HG03460 (cell line): ENCODE measurements around the gene EPB41.
"Not testable (repeated sequence)": the region's sequence is repeated elsewhere in the genome, so short reads cannot be mapped to it uniquely, and the experiment has no call there.

Source experiments
- ATAC-seq: cut with Tn5 transposase; IDR thresholded peaks from one replicate; pipeline ENCODE4 v1.9.1; 2021; ENCODE audit not compliant: unreplicated experiment

Gene EPB41

GRCh38 chr1:29043274-29043965, 129.1 kb downstream of the EPB41 start:
- ATAC-seq = no peak

DNA sequence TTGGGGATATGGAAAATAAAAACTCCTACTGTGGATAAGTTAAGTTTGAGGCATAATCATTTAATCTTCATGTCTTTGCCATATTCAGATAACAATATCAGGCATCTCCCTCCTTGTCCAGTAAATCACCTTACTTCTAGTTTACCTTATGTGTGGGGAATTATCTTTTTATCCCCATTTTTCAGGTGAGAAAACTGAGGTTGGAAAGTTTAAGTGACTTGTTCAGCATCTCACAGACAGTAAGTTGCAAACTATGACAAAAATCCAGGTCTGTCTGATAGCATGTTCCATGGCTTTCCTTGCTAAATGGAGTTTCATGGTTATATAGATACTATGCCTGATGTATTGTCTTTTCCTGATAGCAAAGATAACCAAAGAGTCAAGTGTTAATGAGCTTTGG, 129.6 kb downstream of the EPB41 start:
- ATAC-seq = no peak

DNA sequence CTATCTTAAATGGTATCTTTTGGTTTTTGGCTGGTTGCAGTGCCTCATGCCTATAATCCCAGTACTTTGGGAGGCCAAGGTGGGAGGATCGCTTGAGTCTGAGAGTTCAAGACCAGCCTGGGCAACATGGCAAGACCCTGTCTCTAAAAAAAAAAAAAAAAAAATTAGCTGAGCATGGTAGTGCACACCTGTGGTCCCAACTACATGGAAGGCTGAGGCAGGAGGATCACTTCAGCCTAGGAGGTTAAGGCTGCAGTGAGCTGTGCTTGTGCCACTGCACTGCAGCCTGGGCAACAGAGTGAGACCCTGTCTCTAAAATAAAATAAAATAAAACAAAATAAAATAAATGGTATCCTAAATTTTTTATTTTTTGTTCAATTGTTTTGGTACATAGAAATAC, 131.3 kb downstream of the EPB41 start:
- not testable (repeated sequence) for ATAC-seq

DNA sequence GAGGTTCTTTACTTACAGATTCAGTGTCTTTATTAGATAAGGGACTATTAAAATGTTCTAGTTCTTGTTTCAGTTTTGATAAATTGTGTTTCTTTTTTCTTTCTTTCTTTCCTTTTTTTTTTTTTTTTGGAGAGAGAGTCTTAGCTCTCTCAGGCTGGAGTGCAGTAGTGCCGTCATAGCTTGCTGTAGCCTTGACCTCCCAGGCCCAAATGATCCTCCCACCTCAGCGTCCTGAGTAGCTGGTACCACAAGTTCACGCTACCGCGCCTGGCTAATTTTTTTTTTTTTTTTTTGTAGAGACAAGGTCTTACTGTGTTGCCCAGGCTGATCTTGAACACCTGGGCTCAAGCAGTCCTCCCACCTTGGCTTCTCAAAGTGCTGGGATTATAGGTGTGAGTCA, 132.8 kb downstream of the EPB41 start:
- no peak for ATAC-seq

GRCh38 chr1:29050166-29050565, 135.8 kb downstream of the EPB41 start:
- no peak for ATAC-seq

DNA sequence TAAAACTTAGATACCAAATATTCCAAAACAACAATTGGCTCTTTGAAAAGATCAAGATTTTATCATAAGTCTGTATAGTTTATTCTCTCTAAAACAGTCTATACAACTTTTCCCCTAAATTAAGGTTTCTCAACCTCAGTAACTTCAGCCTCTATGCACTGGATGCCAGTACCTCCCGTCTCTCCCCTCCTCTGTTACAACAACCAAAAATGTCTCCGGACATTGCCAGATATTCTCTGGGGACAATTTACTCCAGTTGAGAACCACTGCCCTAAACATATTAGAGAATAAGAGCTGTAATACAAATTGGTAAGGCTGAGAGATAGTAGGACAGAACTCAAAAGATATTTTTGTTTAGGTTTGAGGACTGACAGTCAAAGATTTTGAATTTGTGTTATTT, 137.7 kb downstream of the EPB41 start:
- no peak for ATAC-seq

DNA sequence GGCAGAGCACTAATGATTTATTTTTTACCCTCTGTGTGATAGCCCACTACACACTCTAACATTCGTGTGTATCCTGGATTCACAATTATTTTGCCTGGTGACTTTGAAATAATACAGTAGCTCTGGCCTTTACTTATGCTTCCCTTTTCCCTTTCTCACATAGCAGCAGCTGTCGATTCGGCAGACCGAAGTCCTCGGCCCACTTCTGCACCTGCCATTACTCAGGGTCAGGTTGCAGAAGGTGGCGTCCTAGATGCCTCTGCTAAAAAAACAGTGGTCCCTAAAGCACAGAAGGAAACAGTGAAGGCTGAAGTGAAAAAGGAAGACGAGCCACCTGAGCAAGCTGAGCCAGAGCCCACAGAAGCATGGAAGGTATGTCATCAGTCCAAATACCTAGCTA, 138.6 kb downstream of the EPB41 start:
- ATAC-seq = no peak

DNA sequence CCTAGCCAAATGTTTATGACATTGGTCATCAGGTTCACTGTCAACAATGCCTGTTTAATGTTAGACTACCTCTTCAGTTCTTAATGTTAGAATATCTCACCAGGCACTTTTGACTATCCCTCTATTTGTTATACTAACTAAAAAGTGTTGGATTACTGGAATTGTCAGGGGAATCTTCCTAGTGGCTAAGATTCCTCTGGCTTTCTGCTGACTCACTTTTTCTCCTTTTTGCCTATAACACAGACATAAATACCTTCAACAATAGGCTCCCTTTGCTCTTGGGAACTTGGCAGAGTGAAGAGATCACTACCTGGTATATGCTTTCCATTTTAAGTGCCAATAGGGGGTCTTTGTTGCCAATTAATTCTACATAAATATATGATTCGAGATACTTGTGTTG, 140.8 kb downstream of the EPB41 start:
- ATAC-seq = no peak

DNA sequence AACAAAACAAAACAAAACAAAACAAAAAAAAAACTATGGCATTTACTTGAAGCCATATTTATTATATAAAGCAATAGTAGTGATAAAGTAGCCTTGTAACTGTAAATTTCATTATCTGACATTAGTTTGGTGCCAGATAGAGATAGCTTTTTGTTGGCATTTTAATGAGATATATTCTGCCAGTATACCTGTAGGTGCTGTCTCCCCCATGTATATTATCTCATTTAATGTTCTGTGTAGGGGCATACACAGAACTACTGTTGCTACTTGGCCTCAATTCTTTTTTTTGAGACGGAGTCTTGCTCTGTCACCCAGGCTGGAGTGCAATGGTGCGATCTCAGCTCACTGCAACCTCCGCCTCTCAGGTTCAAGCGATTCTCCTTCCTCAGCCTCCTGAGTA, 141.9 kb downstream of the EPB41 start:
- no peak for ATAC-seq

GRCh38 chr1:29057700-29058099, 143.3 kb downstream of the EPB41 start:
- no peak for ATAC-seq

DNA sequence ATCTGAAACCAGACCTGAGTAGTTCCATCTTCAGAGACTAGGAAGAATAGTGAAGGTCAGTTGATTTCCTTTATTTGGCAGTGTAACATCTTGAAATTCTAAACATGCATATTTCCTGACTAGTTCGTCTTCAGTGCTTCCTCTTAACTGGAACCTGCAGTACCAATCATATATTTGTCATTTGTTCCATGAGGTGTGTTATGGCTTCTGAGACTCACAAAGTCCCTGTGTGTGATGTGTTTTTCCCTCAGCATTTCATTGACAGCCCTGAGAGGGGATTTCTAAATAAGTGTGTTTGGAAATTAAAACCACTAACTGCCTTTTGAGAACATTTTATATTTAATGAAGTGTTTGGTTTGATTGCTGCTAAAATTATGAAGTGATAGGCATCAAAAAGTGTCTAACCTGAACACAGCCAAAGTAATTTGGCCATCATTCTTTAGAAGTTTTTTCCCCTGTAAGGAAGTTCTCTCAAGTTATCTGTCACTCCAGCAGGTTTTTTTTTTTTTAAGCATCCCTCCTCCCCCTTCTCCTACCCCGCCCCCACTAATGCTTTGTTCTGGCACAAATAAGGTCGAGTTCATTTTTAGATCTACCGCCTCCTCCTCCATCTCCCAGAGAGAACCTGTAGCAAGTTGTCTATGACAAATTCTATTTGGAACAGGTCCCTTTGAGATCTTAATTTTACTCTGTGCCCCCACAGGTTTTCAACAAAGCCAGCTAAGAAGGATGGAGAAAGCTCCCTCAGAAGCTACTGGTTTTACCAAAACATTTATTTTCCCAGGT, 148.0 kb downstream of the EPB41 start:
- ATAC-seq = no peak

- no peak for ATAC-seq
These were observed 149.7 kb downstream of the EPB41 start for GRCh38 chr1:29064064-29064463.

GRCh38 chr1:29077155-29077554, 162.8 kb downstream of the EPB41 start:
- ATAC-seq = no peak

DNA sequence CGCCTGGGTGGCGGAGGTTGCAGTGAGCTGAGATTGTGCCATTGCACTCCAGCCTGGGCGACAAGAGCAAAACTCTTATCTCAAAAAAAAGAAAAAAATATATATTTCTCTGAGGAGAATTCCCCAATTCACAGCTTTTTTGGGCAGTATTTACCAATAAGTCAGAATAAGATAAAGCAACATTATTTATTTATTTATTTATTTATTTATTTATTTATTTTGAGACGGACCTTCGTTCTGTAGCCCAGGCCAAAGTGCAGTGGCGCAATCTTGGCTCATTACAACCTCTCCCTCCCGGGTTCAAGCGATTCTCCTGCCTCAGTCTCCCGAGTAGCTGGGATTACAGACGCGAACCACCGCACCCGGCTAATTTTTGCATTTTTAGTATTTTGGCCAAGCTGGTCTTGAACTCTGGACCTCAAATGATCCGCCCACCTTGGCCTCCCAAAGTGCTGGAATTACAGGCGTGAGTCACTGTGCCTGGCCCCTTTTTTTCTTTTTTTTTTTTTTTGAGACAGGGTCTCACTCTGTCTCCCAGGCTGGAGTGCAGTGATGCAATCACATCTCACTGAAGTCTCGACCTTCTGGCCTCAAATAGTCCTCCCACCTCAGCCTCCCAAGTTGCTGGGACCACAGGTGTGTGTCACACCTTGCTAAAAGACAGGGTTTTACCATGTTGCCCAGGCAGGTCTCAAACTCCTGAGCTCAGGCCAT, 165.7 kb downstream of the EPB41 start:
- ATAC-seq = not testable (repeated sequence)

GRCh38 chr1:29081201-29081600, 166.8 kb downstream of the EPB41 start:
- ATAC-seq = no peak

- ATAC-seq = no peak
These were observed 168.2 kb downstream of the EPB41 start for GRCh38 chr1:29082519-29082918.

DNA sequence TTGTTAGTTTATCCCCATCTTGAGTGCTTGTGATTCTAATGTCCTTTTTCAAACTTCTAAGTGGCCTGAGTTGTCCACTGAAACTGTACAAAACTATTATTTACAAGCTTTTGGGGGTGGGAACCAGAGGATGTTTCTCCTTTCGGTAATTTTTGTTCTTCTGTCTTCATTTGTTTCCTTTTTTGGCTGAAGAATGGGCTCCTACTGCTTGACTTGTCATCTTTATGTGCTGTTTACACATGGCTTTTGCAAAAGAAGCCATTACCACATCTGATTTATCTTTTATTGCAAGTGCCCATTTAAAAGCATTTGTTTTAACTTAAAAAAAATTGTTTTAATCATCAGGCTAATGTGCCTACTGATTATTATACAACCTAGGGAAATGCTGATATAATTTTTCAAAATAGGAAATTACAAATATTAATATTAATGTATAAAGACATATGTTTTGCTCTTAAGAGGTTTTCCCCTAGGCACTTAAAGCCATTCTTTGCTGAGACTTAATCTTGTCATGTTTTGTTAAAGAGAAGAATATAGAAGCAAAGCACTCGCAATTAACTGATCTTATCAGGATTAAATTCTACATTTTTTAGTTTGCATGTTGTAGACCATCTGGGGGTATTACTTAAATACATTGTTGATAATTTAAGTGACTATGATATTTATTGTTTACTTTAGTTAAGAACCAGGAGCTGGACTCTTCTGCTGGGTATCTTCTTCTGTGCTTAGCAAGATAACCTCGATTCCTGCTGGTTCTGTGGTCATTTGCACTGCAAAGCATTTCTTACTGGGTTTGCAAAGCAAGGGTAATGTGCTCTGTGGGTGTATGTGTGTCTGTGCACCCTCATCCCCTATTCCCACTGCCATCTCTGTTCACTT, 169.2 kb downstream of the EPB41 start:
- no peak for ATAC-seq

DNA sequence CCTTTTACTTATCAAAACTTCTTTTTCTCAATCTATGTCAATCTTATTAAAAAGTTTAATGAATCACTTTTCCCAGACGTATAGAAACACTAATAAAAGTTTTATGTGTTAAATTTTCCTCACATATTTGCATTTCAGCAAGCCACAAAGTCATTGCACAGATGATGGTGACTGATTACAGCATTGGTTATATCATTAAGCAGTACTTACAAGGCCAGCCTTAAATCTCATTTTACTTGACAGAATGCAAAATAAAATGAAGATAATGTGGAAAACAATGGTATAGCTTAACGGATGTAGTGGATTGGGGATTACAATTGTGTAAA, 169.8 kb downstream of the EPB41 start:
- ATAC-seq = no peak

DNA sequence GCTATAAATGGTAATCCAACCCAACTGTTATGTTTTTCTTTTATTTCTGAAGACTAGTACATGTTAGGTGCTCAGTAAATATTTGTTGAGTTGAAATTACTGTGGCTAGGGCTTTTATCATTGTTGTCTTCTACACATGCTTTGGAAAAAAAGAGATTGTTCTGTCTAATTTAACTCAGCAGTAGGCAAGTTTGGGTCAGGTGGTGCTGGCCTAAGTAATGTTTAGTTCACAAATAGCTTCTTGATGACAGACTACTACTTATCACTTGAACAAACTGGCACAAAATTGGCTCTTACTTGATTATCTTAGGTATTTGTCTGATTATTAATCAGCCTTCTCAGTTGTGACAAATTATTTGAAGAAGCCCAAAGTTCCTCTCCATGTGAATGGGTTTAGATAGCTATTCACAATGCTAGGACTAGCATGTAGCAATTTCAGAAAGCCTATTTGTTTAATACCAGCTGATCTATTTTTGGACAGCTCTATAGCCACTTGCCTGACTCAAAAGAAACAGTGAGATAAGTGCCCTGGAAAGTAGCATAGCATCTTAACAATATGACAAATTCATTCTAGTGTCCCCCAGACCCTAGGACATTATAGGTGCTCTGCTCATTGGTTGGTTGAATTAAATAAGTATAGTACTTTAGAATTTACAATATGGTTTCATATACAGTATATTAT, 176.7 kb downstream of the EPB41 start:
- no peak for ATAC-seq

GRCh38 chr1:29092704-29093103, 178.3 kb downstream of the EPB41 start:
- not testable (repeated sequence) for ATAC-seq

DNA sequence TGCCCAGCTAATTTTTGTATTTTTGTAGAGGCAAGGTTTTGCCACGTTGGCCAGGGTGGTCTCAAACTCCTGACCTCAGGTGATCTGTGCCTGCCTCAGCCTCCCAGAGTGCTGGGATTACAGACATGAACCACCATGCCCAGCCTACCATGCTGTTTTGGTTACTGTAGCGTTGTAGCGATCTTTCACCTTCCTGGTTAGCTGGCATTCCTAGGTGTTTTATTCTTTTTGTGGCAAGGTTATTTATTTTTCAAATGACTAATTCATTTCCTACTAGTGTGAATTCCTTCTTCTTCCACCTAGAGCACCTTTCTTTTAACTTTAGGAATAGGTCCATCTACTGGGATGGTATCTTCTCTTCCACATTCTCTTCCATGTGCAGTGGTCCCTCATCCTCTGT, 180.1 kb downstream of the EPB41 start:
- ATAC-seq = no peak
